Measurements from ENCODE around the gene FMR1NB. TPM values are rescaled to one million over a fixed set of nuclear protein-coding genes. Genes with fewer than 3 reads are reported as not detected.

FMR1NB gene
- polyA plus RNA-seq (ENCODE audit: insufficient read length), result not detected

GRCh38 chrX:147981038-147981752 lies at the start of gene FMR1NB:
Gene FMR1NB, plus strand, starts transcription at chrX:147981337. Its CDS starts 66 bp downstream, at chrX:147981403.
- no peak for DNase-seq (ENCODE audit: low read depth)

- DNase-seq (ENCODE audit: low read depth), result no peak
Observed at GRCh38 chrX:147933815-147934214, 47.3 kb upstream of the FMR1NB start.

- no peak for DNase-seq (ENCODE audit: low read depth)
Observed at GRCh38 chrX:147935156-147935758, 45.9 kb upstream of the FMR1NB start.

GRCh38 chrX:147945286-147945685 lies 35.9 kb upstream of the FMR1NB start:
- DNase-seq (ENCODE audit: low read depth), result no peak

GRCh38 chrX:147948531-147948930 lies 32.6 kb upstream of the FMR1NB start:
- DNase-seq (ENCODE audit: low read depth), result no peak

- DNase-seq (ENCODE audit: low read depth), result no peak
Observed at GRCh38 chrX:147950352-147950751, 30.8 kb upstream of the FMR1NB start.

- no peak for DNase-seq (ENCODE audit: low read depth)
Observed at GRCh38 chrX:147953976-147954375, 27.2 kb upstream of the FMR1NB start.

GRCh38 chrX:147957291-147957690 lies 23.8 kb upstream of the FMR1NB start:
- DNase-seq (ENCODE audit: low read depth), result no peak

GRCh38 chrX:147958291-147958690 lies 22.8 kb upstream of the FMR1NB start:
- no peak for DNase-seq (ENCODE audit: low read depth)

- DNase-seq (ENCODE audit: low read depth), result no peak
Observed at GRCh38 chrX:147960722-147961121, 20.4 kb upstream of the FMR1NB start.

- no peak for DNase-seq (ENCODE audit: low read depth)
Observed at GRCh38 chrX:147962476-147962875, 18.7 kb upstream of the FMR1NB start.

- no peak for DNase-seq (ENCODE audit: low read depth)
Observed at GRCh38 chrX:147978931-147979330, 2.2 kb upstream of the FMR1NB start.

GRCh38 chrX:148020329-148020728 lies 39.2 kb downstream of the FMR1NB start:
- DNase-seq (ENCODE audit: low read depth), result no peak

- DNase-seq (ENCODE audit: low read depth), result no peak
Observed at GRCh38 chrX:148024425-148025148, 43.5 kb downstream of the FMR1NB start.

GRCh38 chrX:148035380-148035779 lies 54.2 kb downstream of the FMR1NB start:
- DNase-seq (ENCODE audit: low read depth), result no peak

- DNase-seq (ENCODE audit: low read depth), result no peak
Observed at GRCh38 chrX:148037020-148037419, 55.9 kb downstream of the FMR1NB start.

- DNase-seq (ENCODE audit: low read depth), result no peak
Observed at GRCh38 chrX:148043271-148043855, 62.2 kb downstream of the FMR1NB start.

- no peak for DNase-seq (ENCODE audit: low read depth)
Observed at GRCh38 chrX:148047200-148047599, 66.1 kb downstream of the FMR1NB start.

GRCh38 chrX:148049441-148049840 lies 68.3 kb downstream of the FMR1NB start:
- DNase-seq (ENCODE audit: low read depth), result no peak

GRCh38 chrX:148051973-148052372 lies 70.8 kb downstream of the FMR1NB start:
- DNase-seq (ENCODE audit: low read depth), result no peak

GRCh38 chrX:148067285-148067684 lies 86.1 kb downstream of the FMR1NB start:
- DNase-seq (ENCODE audit: low read depth), result no peak

GRCh38 chrX:148069759-148070503 lies 88.8 kb downstream of the FMR1NB start:
- no peak for DNase-seq (ENCODE audit: low read depth)

Measured in forelimb muscle (tissue), 1 donor.